Measurements from ENCODE around the gene ADARB2.
"Not testable (repeated sequence)": the region's sequence is repeated elsewhere in the genome, so short reads cannot be mapped to it uniquely, and the experiment has no call there.

Gene ADARB2

GRCh38 chr10:1232164-1232911 is 505.0 kb downstream of the ADARB2 start:
- no peak for DNase-seq

GRCh38 chr10:1230592-1231275 is 506.6 kb downstream of the ADARB2 start:
- DNase-seq, result no peak

- no peak for DNase-seq
Measured at GRCh38 chr10:1230138-1230537, 507.2 kb downstream of the ADARB2 start.

- no peak for DNase-seq
Measured at GRCh38 chr10:1229574-1229973, 507.8 kb downstream of the ADARB2 start.

GRCh38 chr10:1229116-1229515 is 508.2 kb downstream of the ADARB2 start:
- DNase-seq, result no peak

GRCh38 chr10:1228467-1228975 is 508.8 kb downstream of the ADARB2 start:
- no peak for DNase-seq

- no peak for DNase-seq
Measured at GRCh38 chr10:1227510-1228402, 509.6 kb downstream of the ADARB2 start.

GRCh38 chr10:1226907-1227306 is 510.4 kb downstream of the ADARB2 start:
- DNase-seq, result not testable (repeated sequence)

- DNase-seq, result not testable (repeated sequence)
Measured at GRCh38 chr10:1219874-1220273, 517.5 kb downstream of the ADARB2 start.

GRCh38 chr10:1217661-1218060 is 519.7 kb downstream of the ADARB2 start:
- DNase-seq, result no peak

- no peak for DNase-seq
Measured at GRCh38 chr10:1217237-1217587, 520.1 kb downstream of the ADARB2 start.

GRCh38 chr10:1216574-1217236 is 520.6 kb downstream of the ADARB2 start:
- DNase-seq, result no peak

GRCh38 chr10:1215862-1216573 is 521.3 kb downstream of the ADARB2 start:
- no peak for DNase-seq

- DNase-seq, result no peak
Measured at GRCh38 chr10:1214882-1215540, 522.3 kb downstream of the ADARB2 start.

- no peak for DNase-seq
Measured at GRCh38 chr10:1214071-1214675, 523.2 kb downstream of the ADARB2 start.

GRCh38 chr10:1213252-1214070 is 523.9 kb downstream of the ADARB2 start:
- DNase-seq, result no peak

GRCh38 chr10:1212571-1213141 is 524.7 kb downstream of the ADARB2 start:
- DNase-seq, result no peak

- no peak for DNase-seq
Measured at GRCh38 chr10:1211844-1212570, 525.3 kb downstream of the ADARB2 start.

GRCh38 chr10:1210667-1211066 is 526.7 kb downstream of the ADARB2 start:
- DNase-seq, result no peak
